C4-2B (cell line): ENCODE data around the gene APOBR.

Experiments used
- H3K27ac ChIP-seq: fragments of 450-650 bp; 2 replicates; pipeline ENCODE4 v1.5.1; 2017
- ZFX ChIP-seq: fragments of 450-650 bp; IDR thresholded peaks from 2 replicates; pipeline ENCODE4 v1.6.1; 2017
- TF ChIP-seq, protein P1 (sequence below): fragments of 450-650 bp; conservative IDR thresholded peaks from 2 replicates; pipeline ENCODE4 v1.5.1; 2017; ENCODE audit warnings: mild to moderate bottlenecking

APOBR gene

DNA sequence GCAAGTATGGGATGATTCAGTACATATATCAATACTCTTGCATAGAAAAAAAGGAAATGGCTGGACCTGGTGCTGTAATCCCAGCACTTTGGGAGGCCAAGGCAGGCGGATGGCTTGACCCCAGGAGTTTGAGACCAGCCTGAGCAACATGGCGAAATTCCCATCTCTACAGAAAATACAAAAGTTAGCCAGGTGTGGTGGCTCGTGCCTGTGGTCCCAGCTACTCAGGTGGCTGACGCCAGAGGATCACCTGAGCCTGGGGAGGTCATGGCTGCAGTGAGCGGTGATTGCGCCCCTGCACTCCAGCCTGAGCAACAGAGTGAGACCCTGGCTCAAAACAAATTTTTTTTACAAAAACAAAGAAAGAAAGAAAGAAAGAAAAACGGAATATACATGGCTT lies 52.2 kb downstream of the APOBR start:
- TF ChIP-seq, protein P1, sequence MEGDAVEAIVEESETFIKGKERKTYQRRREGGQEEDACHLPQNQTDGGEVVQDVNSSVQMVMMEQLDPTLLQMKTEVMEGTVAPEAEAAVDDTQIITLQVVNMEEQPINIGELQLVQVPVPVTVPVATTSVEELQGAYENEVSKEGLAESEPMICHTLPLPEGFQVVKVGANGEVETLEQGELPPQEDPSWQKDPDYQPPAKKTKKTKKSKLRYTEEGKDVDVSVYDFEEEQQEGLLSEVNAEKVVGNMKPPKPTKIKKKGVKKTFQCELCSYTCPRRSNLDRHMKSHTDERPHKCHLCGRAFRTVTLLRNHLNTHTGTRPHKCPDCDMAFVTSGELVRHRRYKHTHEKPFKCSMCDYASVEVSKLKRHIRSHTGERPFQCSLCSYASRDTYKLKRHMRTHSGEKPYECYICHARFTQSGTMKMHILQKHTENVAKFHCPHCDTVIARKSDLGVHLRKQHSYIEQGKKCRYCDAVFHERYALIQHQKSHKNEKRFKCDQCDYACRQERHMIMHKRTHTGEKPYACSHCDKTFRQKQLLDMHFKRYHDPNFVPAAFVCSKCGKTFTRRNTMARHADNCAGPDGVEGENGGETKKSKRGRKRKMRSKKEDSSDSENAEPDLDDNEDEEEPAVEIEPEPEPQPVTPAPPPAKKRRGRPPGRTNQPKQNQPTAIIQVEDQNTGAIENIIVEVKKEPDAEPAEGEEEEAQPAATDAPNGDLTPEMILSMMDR = no peak
- no peak overlapping the region for H3K27ac ChIP-seq

DNA sequence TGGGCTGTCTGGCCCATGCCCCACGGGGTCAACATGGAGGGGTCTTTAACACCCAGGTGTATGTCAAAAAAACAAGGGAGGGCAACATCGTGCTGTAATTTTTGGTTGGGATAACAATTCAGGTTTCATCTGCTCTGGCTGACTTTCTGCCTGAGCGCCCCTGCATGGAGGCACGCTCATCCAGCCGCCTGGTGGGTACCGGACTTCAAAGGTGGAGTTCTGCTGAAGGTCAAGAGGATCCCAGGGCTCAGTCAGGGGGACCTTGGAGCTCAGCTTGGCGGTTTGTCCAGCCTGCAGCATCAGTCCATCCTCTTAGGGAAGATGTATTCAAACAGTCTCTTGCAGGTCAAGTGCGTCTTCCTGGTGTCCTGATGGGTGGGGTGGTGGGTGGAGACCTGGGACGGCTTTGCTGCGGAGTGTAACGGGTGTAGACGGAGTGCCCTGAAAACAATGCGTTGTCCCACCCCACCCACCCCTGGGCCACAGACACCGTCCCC lies 53.9 kb downstream of the APOBR start:
- TF ChIP-seq, protein P1 = no peak
- TF ChIP-seq ZFX = no peak
- H3K27ac ChIP-seq = no peak overlapping the region
